HepG2 (cell line): ENCODE measurements around the gene ADH5. TPM values are rescaled to one million over a fixed set of nuclear protein-coding genes. Genes with fewer than 3 reads are reported as not detected.

Experiments
- ATAC-seq: fragments of 200-7000 bp; cut with Tn5 transposase; 3 replicates; pipeline ENCODE4 v1.9.1; 2020; ENCODE audit warnings: mild to moderate bottlenecking, moderate library complexity
- BruUV-seq: library from RNA; stranded (reverse); fragments of 400-500 nt; replicated peaks from 2 replicates; lab custom pipeline; 2021; lab: Mats Ljungman, UMichigan
- CTCF ChIA-PET: fragments of 300-600 bp; formaldehyde crosslinking; extraction: SDS; loops from one replicate; lab custom pipeline; 2021; ENCODE audit warnings: low total read pairs, inconsistent platforms, low intra/inter-chr PET ratio; lab: Yijun Ruan, JAX
- POLR2A ChIA-PET: fragments of 350-600 bp; sonication (Branson Sonifier 250); formaldehyde crosslinking; loops from one replicate; lab custom pipeline; 2020; ENCODE audit warnings: antibody characterized with exemption, inconsistent platforms; lab: Yijun Ruan, JAX
- DNase-seq: peaks from one replicate; pipeline ENCODE4 v3.0.0-alpha.2; 2015; ENCODE audit warnings: low spot score
- FAIRE-seq: peaks from 3 replicates; lab custom pipeline; 2011; peaks lifted over from hg19 to GRCh38; lab: Jason Lieb, UNC
- H2AFZ ChIP-seq: one replicate; pipeline ENCODE4 v1.6.1; 2011; ENCODE audit warnings: low read length, inconsistent platforms
- H3K27ac ChIP-seq: fragments of 300-600 bp; 3 replicates; pipeline ENCODE4 v1.8.0; 2011; ENCODE audit warnings: mixed run types, mild to moderate bottlenecking, mixed read lengths, low read length, inconsistent platforms; ENCODE audit not compliant: insufficient read depth; ENCODE audit errors: extremely low read length
- H3K27me3 ChIP-seq, 2 experiments: fragments of 200-600 bp in 1 of 2; 2 replicates in 1 of 2; 3 replicates in 1 of 2; pipeline versions ENCODE4 v1.6.0 to v1.8.0; 2011; ENCODE audit warnings: low read length in 2 of 2, mild to moderate bottlenecking in 2 of 2, moderate library complexity in 2 of 2, inconsistent platforms in 1 of 2; ENCODE audit not compliant: insufficient read depth in 2 of 2, control insufficient read depth in 1 of 2
- H3K36me3 ChIP-seq, 2 experiments: fragments of 200-600 bp in 1 of 2; replicated peaks in 1 of 2; 2 replicates in 1 of 2; 3 replicates in 1 of 2; pipeline versions ENCODE4 v1.5.1 to v1.8.0; 2011; ENCODE audit warnings: low read length in 2 of 2, inconsistent platforms in 1 of 2; ENCODE audit not compliant: insufficient read depth in 2 of 2, control insufficient read depth in 1 of 2
- H3K4me1 ChIP-seq: 2 replicates; pipeline ENCODE4 v1.5.1; 2012; ENCODE audit warnings: low read length, inconsistent platforms; ENCODE audit not compliant: insufficient read depth
- H3K4me2 ChIP-seq: 2 replicates; pipeline ENCODE4 v1.6.0; 2011; ENCODE audit warnings: low read depth, low read length, inconsistent platforms
- H3K4me3 ChIP-seq, 3 experiments: fragments of 200-600 bp in 1 of 3; sonication (generic), shearing (Covaris generic) in 1 of 3; replicated peaks in 1 of 3; 2 replicates each; pipeline ENCODE4 v1.5.1; 2011 to 2016; ENCODE audit warnings: low read length in 3 of 3, inconsistent platforms in 2 of 3, low read depth in 2 of 3, mild to moderate bottlenecking in 2 of 3, control low read depth in 1 of 3, mixed read lengths in 1 of 3; ENCODE audit not compliant: insufficient read depth in 1 of 3
- H3K79me2 ChIP-seq: one replicate; pipeline ENCODE4 v1.6.1; 2011; ENCODE audit warnings: low read length, inconsistent platforms; ENCODE audit not compliant: insufficient read depth
- H3K9ac ChIP-seq: 2 replicates; pipeline ENCODE4 v1.6.0; 2011; ENCODE audit warnings: mild to moderate bottlenecking, low read depth, low read length, inconsistent platforms; ENCODE audit not compliant: insufficient read depth
- H3K9me3 ChIP-seq: 2 replicates; pipeline ENCODE4 v1.5.1; 2012; ENCODE audit warnings: mild to moderate bottlenecking, low read length
- H4K20me1 ChIP-seq: 2 replicates; pipeline ENCODE4 v1.6.0; 2011; ENCODE audit warnings: inconsistent platforms, mild to moderate bottlenecking, low read length, moderate library complexity; ENCODE audit not compliant: insufficient read depth
- PHF8 ChIP-seq: sonication (generic); formaldehyde crosslinking; IDR thresholded peaks from 2 replicates; pipeline ENCODE4 v1.5.0; 2020; ENCODE audit warnings: missing genetic modification reagents
- RBM22 ChIP-seq: fragments of 200-400 bp; formaldehyde crosslinking; optimal IDR thresholded peaks from 2 replicates; pipeline ENCODE3; 2017; ENCODE audit warnings: mild to moderate bottlenecking, low read length, moderate library complexity
- RFXANK ChIP-seq: IDR thresholded peaks from 2 replicates; pipeline ENCODE4 v1.6.1; 2016
- SAFB2 ChIP-seq: sonication (generic); formaldehyde crosslinking; IDR thresholded peaks from 2 replicates; pipeline ENCODE4 v1.5.1; 2020; ENCODE audit warnings: missing genetic modification reagents, low read depth, mild to moderate bottlenecking, borderline replicate concordance
- SOX13 ChIP-seq, 3 experiments: fragments of 450-650 bp in 1 of 3; sonication (generic) in 1 of 3; formaldehyde crosslinking in 1 of 3; IDR thresholded peaks in 2 of 3; conservative IDR thresholded peaks in 1 of 3; 2 replicates each; pipeline versions ENCODE4 v1.5.0 to v1.6.1; 2016 to 2020; ENCODE audit warnings: antibody characterized with exemption in 1 of 3, mild to moderate bottlenecking in 1 of 3, missing compliant biosample characterization in 1 of 3, missing genetic modification reagents in 1 of 3, moderate library complexity in 1 of 3
- ZNF776 ChIP-seq: sonication (generic); formaldehyde crosslinking; IDR thresholded peaks from 2 replicates; pipeline ENCODE4 v1.4.0; 2020; ENCODE audit warnings: mild to moderate bottlenecking, missing genetic modification reagents
- WGBS: methylation state at CpG from one replicate; pipeline ENCODE4 v1.1.6; 2017; ENCODE audit warnings: low lambda C conversion rate; 5-methylcytosine and 5-hydroxymethylcytosine counted together
- in situ Hi-C: cut with HindIII; loops from 2 replicates; pipeline ENCODE4 v1.10.0; 2017; ENCODE audit warnings: low pct_unique_long_range_greater_than_20kb; ENCODE audit not compliant: extremely low pct_ligation_motif_present
- intact Hi-C: fragments of 100-400 bp; cut with micrococcal nuclease; formaldehyde crosslinking; loops from one replicate; pipeline ENCODE4 v1.10.0; 2022; ENCODE audit not compliant: unreplicated experiment
- polyA plus RNA-seq, 8 experiments: library from polyadenylated mRNA; depleted of rRNA in 3 of 8; stranded (reverse) in 7 of 8; unstranded in 1 of 8; fragments of >200 nt; fragmentation: Illumina TruSeq in 4 of 8; extraction: Trizol in 4 of 8; gene quantifications; 2 replicates each; pipeline versions ENCODE4 v1.2.1 to v1.2.3, GENCODE V29; 2011 to 2016; ENCODE audit warnings: low read depth in 4 of 8, missing spikeins in 1 of 8, mixed read lengths in 1 of 8; ENCODE audit not compliant: insufficient read depth in 1 of 8
- total RNA-seq, 5 experiments: library from RNA; depleted of rRNA; stranded (reverse); fragments of >200 nt; fragmentation: Illumina TruSeq; extraction: Trizol; gene quantifications; 2 replicates each; pipeline ENCODE4 v1.2.3, GENCODE V29; 2016; ENCODE audit warnings: low read depth in 1 of 5
- TF ChIP-seq, protein P1 (sequence below): sonication (generic); formaldehyde crosslinking; IDR thresholded peaks from 2 replicates; pipeline ENCODE4 v1.4.0; 2020; ENCODE audit warnings: missing genetic modification reagents
- TF ChIP-seq, protein P2 (sequence below): sonication (generic); formaldehyde crosslinking; IDR thresholded peaks from 2 replicates; pipeline ENCODE4 v1.4.0; 2020; ENCODE audit warnings: mild to moderate bottlenecking, missing genetic modification reagents

Gene ADH5
- total and polyA plus RNA-seq, 2 of the 13 experiments (the other 11 are each of a cell fraction or from before 2014, with no cell fraction given) = 349 to 512 TPM

DNA sequence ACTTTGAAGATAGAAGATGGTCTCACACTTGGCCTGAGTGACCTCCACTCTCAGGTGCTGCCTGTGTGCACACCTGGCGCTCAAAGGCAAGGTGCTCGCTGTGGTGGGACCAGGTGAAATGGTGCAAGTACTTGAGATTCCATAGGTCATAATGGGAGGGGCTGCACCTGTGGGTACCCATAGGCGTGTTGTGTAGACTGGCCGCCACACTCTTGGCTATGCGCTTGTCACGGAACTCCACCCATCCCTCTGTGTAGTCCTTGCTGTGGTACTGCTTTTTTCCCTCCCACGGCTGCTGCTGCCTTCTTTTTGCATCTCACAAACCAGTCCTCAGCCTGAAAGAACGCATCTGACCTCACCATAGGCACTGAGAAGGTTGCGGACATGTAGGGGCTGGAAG is 66.0 kb downstream of the ADH5 start:
- no peak overlapping the region for H3K27ac ChIP-seq
- ChIA-PET CTCF (no interaction called here), POLR2A (no interaction called here)
- no peak overlapping the region for H2AFZ ChIP-seq
- H3K36me3 ChIP-seq = peaks cover 0 to 20% of the 10 kb centered on the region in 2 experiments; a peak in 4 of 5 replicates
- FAIRE-seq (no peak), ATAC-seq (no peak), DNase-seq (no peak)
- H3K4me1 ChIP-seq = peaks cover 43% of the 10 kb centered on the region
- in situ Hi-C loops (no loop called here), intact Hi-C loops (no loop called here)
- H3K9ac ChIP-seq = no peak overlapping the region
- no peak overlapping the region for H3K4me2 ChIP-seq
- no peaks in the 10 kb centered on the region for H3K27me3 ChIP-seq
- H3K9me3 ChIP-seq = peaks cover 11% of the 10 kb centered on the region
- H3K79me2 ChIP-seq = peaks cover 98% of the 10 kb centered on the region
- TF ChIP-seq RBM22 (peak; percentile 25), PHF8 (CRISPR knock-in tag) (no peak), ZNF776 (CRISPR knock-in tag) (no peak), SOX13 (IDR thresholded peaks at IDR 0.05) (no peak), SOX13 (CRISPR knock-in tag; conservative IDR thresholded peaks at IDR 0.05 in 1 of 2, IDR thresholded peaks at IDR 0.05 in 1 of 2) (no peak), RFXANK (CRISPR knock-in tag) (no peak), SAFB2 (no peak)
- TF ChIP-seq, protein P1, sequence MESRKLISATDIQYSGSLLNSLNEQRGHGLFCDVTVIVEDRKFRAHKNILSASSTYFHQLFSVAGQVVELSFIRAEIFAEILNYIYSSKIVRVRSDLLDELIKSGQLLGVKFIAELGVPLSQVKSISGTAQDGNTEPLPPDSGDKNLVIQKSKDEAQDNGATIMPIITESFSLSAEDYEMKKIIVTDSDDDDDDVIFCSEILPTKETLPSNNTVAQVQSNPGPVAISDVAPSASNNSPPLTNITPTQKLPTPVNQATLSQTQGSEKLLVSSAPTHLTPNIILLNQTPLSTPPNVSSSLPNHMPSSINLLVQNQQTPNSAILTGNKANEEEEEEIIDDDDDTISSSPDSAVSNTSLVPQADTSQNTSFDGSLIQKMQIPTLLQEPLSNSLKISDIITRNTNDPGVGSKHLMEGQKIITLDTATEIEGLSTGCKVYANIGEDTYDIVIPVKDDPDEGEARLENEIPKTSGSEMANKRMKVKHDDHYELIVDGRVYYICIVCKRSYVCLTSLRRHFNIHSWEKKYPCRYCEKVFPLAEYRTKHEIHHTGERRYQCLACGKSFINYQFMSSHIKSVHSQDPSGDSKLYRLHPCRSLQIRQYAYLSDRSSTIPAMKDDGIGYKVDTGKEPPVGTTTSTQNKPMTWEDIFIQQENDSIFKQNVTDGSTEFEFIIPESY (CRISPR knock-in tag) = 0 out of 2 replicates have a peak, but pooled peaks have one; percentile 23
- TF ChIP-seq, protein P2, sequence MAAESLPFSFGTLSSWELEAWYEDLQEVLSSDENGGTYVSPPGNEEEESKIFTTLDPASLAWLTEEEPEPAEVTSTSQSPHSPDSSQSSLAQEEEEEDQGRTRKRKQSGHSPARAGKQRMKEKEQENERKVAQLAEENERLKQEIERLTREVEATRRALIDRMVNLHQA (CRISPR knock-in tag) = no peak
- BruUV-seq = no TSS peak
- 0 out of 6 replicates have a peak overlapping the region, but pooled peaks of 1 of the 3 experiments have one; percentile 34 for H3K4me3 ChIP-seq
- WGBS = 98% methylated on average over 9 of the region's 9 CpGs
- H4K20me1 ChIP-seq = peaks cover 9% of the 10 kb centered on the region
